Neutrophil (primary cell): Measurements from ENCODE around the gene AGXT.

ENCODE experiments used
- H3K27ac ChIP-seq: fragments of 200-600 bp; sonication (generic); 2 replicates; pipeline ENCODE4 v1.5.1; 2016; ENCODE audit warnings: mild to moderate bottlenecking, moderate library complexity
- H3K27me3 ChIP-seq: fragments of 200-600 bp; sonication (generic); 2 replicates; pipeline ENCODE4 v1.6.0; 2016; ENCODE audit warnings: mild to moderate bottlenecking
- H3K36me3 ChIP-seq: fragments of 200-600 bp; sonication (generic); 2 replicates; pipeline ENCODE4 v1.5.1; 2017
- H3K4me1 ChIP-seq, 2 experiments: fragments of 200-600 bp in 1 of 2; sonication (generic) in 1 of 2; 1 replicate in 1 of 2; 2 replicates in 1 of 2; pipeline versions ENCODE4 v1.5.1 to v1.6.1; 2013 to 2016; ENCODE audit warnings: low read depth in 1 of 2, low read length in 1 of 2, mild to moderate bottlenecking in 1 of 2, moderate library complexity in 1 of 2; ENCODE audit not compliant: control insufficient read depth in 1 of 2, insufficient read depth in 1 of 2
- H3K4me3 ChIP-seq, 2 experiments: fragments of 200-600 bp in 1 of 2; sonication (generic) in 1 of 2; 1 replicate in 1 of 2; 2 replicates in 1 of 2; pipeline ENCODE4 v1.5.1; 2013 to 2016; ENCODE audit warnings: low read depth in 1 of 2, low read length in 1 of 2, mild to moderate bottlenecking in 1 of 2, moderate library complexity in 1 of 2
- H3K9me3 ChIP-seq: fragments of 200-600 bp; sonication (generic); 2 replicates; pipeline ENCODE4 v1.5.1; 2016
- TF ChIP-seq, protein P1 (sequence below): fragments of 200-600 bp; sonication (generic); IDR thresholded peaks from 2 replicates; pipeline ENCODE4 v1.5.1; 2016; ENCODE audit warnings: antibody characterized with exemption

The AGXT gene

DNA sequence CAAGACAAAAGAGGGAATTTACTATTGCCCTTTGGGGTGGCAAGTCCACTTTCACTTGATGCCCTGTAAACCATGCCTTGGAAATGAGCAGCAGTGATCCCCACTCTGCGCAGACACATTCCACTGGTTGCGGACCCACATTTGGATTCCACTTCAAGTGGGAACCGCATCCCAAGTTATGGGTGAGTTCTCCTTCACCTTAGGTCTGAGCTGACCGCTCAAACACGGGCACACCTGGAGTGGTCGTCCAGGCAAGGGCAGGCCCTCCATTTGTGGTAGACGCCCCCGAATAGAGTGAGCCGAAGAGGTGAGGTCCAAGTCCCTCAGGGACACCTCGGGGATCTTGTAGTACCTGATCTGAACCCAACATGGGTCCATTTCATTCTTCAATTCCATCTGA is 9.8 kb upstream of the AGXT start:
- TF ChIP-seq, protein P1, sequence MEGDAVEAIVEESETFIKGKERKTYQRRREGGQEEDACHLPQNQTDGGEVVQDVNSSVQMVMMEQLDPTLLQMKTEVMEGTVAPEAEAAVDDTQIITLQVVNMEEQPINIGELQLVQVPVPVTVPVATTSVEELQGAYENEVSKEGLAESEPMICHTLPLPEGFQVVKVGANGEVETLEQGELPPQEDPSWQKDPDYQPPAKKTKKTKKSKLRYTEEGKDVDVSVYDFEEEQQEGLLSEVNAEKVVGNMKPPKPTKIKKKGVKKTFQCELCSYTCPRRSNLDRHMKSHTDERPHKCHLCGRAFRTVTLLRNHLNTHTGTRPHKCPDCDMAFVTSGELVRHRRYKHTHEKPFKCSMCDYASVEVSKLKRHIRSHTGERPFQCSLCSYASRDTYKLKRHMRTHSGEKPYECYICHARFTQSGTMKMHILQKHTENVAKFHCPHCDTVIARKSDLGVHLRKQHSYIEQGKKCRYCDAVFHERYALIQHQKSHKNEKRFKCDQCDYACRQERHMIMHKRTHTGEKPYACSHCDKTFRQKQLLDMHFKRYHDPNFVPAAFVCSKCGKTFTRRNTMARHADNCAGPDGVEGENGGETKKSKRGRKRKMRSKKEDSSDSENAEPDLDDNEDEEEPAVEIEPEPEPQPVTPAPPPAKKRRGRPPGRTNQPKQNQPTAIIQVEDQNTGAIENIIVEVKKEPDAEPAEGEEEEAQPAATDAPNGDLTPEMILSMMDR = no peak
- H3K4me3 ChIP-seq = no peak overlapping the region
- H3K36me3 ChIP-seq = no peaks in the 10 kb centered on the region
- H3K27me3 ChIP-seq = no peaks in the 10 kb centered on the region
- H3K4me1 ChIP-seq = no peaks in the 10 kb centered on the region
- no peak overlapping the region for H3K27ac ChIP-seq
- H3K9me3 ChIP-seq = no peaks in the 10 kb centered on the region

DNA sequence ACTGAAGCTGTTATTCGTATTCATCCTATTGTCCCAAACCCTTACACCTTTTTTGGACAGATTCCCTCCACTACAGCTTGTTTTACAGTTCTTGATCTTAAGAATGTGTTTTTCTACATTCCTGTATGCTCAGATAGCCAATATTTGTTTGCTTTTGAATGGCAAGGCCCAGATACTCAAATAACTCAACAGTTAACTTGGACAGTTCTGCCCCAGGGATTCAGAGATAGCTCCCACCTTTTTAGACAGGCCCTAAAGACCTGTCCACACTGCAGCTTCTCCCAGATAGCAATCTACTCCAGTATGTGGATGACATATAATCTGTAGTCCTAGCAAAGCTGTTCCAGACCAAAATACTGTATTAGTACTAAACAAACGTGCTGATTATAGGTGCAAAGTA is 7.1 kb upstream of the AGXT start:
- Histone ChIP-seq H3K36me3 (no peaks in the 10 kb centered on the region), H3K27ac (no peak overlapping the region), H3K27me3 (no peaks in the 10 kb centered on the region), H3K9me3 (no peaks in the 10 kb centered on the region), H3K4me3 (no peak overlapping the region), H3K4me1 (no peaks in the 10 kb centered on the region)
- TF ChIP-seq, protein P1 = no peak

DNA sequence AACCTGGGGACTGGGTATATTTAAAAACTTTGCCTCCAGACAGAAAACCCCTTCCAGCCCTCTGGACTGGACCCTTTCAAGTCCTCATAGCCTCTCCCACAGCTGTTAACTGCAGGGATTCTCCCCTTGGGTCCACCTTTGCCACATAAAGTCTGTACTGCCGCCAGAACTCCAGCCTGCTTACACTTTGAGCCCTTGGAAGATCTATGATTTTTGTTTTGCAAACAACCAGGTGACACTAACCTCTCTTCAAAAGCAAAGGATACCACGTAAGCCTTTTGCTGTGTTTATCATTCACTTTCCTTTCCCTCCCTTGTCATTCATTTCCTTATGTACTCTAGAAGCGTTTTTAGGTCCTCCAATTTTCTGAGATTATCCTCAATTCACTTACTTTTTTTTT is 4.1 kb upstream of the AGXT start:
- TF ChIP-seq, protein P1 = no peak
- Histone ChIP-seq H3K4me1 (no peaks in the 10 kb centered on the region), H3K27ac (no peak overlapping the region), H3K36me3 (no peaks in the 10 kb centered on the region), H3K9me3 (no peaks in the 10 kb centered on the region), H3K4me3 (no peak overlapping the region), H3K27me3 (no peaks in the 10 kb centered on the region)

DNA sequence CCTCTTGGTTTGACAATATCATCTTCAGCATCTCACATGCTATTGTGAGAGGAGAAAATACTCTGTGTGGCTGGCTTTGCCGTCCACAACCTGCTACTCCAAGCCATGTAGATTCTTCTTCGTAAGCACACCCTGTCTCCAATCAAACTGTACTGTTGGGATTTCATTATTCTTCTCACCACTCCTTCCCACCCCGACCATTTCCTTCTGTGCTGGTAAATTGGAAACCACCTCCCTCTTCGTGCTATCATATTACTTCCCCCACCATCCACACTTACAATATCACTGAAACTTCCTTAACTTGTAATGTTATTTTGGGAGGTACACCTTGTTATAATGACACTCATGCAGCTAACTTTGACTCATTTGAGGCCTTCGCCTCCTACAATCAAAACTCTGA is 3.2 kb upstream of the AGXT start:
- TF ChIP-seq, protein P1 = no peak
- Histone ChIP-seq H3K4me3 (no peak overlapping the region), H3K4me1 (no peaks in the 10 kb centered on the region), H3K9me3 (no peaks in the 10 kb centered on the region), H3K27ac (no peak overlapping the region), H3K36me3 (no peaks in the 10 kb centered on the region), H3K27me3 (no peaks in the 10 kb centered on the region)

DNA sequence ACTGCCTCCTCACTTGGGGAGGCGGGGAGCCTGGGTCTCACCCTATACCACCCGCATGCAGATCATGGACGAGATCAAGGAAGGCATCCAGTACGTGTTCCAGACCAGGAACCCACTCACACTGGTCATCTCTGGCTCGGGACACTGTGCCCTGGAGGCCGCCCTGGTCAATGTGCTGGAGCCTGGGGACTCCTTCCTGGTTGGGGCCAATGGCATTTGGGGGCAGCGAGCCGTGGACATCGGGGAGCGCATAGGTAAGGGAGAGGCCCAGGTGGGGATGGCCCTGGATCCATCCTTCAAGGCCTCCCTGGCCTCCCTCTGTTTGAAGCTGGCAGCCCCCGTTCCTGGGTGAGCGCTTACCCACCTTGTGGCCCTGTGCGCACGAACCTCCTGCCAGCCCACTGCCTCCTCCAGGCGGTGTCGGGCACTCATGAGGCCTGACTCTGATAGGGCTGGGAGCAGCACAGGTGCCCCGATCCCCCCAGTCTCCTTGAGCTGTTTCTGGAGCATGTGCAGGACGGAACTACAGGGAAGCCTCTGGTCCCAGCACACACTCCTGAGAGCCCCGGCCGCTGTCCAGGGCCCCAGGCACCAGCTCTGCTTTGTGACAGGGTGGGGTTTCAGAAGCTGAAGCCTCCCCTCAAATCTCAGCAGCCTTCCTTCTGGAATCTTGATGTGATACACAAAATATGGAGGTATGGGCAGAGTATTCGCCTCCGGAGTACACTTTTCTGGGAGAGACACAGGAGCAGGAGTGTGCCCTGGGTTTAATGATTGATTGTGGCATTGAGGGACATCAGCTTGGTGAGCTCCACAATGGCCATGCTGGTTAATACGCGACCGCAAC is 708 bp downstream of the AGXT start:
- TF ChIP-seq, protein P1 = no peak
- Histone ChIP-seq H3K27ac (no peak overlapping the region), H3K36me3 (no peaks in the 10 kb centered on the region), H3K4me3 (no peak overlapping the region), H3K4me1 (no peaks in the 10 kb centered on the region), H3K9me3 (no peaks in the 10 kb centered on the region), H3K27me3 (no peaks in the 10 kb centered on the region)
